ENCODE results near the gene FAM240A.

DNA sequence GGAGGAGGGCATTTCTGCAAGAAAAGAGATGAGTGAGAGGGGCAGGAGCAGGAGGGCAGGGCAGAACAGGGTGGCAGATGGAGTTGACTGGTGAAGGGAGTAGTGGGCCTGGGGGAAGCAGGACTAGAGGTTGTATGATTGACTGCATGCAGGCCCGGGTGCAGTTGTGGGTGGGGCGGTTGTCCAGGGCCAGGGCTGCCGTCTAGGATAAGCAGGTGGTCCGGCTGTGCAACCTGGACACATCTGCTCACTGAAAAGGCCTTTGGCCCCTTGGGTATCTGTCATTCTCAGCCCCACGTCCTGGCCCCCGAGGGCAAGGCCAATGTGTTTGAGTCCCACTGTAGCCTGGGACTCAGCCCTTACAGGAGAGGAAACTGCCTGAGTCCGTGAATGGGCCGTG, 55.8 kb downstream of the FAM240A start:
- TF ChIP-seq POLR2AphosphoS5 (IDR thresholded peaks at IDR 0.05; ENCODE audit: low read depth) (no peak), ZNF114 (CRISPR knock-in tag; IDR thresholded peaks at IDR 0.05) (no peak), EZH2 (IDR thresholded peaks at IDR 0.05; ENCODE audit: low read depth, unreplicated experiment) (no peak), STAT1 (IDR thresholded peaks at IDR 0.05; ENCODE audit: unreplicated experiment) (no peak), CREB1 (CRISPR knock-in tag; IDR thresholded peaks at IDR 0.05; ENCODE audit: low read depth) (no peak), JUNB (IDR thresholded peaks at IDR 0.05; ENCODE audit: unreplicated experiment) (no peak), EZH2phosphoT487 (IDR thresholded peaks at IDR 0.05; ENCODE audit: unreplicated experiment) (no peak), NANOG (IDR thresholded peaks at IDR 0.05; ENCODE audit: borderline replicate concordance) (no peak)
- TF ChIP-seq, protein P1, sequence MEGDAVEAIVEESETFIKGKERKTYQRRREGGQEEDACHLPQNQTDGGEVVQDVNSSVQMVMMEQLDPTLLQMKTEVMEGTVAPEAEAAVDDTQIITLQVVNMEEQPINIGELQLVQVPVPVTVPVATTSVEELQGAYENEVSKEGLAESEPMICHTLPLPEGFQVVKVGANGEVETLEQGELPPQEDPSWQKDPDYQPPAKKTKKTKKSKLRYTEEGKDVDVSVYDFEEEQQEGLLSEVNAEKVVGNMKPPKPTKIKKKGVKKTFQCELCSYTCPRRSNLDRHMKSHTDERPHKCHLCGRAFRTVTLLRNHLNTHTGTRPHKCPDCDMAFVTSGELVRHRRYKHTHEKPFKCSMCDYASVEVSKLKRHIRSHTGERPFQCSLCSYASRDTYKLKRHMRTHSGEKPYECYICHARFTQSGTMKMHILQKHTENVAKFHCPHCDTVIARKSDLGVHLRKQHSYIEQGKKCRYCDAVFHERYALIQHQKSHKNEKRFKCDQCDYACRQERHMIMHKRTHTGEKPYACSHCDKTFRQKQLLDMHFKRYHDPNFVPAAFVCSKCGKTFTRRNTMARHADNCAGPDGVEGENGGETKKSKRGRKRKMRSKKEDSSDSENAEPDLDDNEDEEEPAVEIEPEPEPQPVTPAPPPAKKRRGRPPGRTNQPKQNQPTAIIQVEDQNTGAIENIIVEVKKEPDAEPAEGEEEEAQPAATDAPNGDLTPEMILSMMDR (conservative IDR thresholded peaks at IDR 0.05; ENCODE audit: low read depth in 2 of 2): no peak
- TF ChIP-seq, protein P2, sequence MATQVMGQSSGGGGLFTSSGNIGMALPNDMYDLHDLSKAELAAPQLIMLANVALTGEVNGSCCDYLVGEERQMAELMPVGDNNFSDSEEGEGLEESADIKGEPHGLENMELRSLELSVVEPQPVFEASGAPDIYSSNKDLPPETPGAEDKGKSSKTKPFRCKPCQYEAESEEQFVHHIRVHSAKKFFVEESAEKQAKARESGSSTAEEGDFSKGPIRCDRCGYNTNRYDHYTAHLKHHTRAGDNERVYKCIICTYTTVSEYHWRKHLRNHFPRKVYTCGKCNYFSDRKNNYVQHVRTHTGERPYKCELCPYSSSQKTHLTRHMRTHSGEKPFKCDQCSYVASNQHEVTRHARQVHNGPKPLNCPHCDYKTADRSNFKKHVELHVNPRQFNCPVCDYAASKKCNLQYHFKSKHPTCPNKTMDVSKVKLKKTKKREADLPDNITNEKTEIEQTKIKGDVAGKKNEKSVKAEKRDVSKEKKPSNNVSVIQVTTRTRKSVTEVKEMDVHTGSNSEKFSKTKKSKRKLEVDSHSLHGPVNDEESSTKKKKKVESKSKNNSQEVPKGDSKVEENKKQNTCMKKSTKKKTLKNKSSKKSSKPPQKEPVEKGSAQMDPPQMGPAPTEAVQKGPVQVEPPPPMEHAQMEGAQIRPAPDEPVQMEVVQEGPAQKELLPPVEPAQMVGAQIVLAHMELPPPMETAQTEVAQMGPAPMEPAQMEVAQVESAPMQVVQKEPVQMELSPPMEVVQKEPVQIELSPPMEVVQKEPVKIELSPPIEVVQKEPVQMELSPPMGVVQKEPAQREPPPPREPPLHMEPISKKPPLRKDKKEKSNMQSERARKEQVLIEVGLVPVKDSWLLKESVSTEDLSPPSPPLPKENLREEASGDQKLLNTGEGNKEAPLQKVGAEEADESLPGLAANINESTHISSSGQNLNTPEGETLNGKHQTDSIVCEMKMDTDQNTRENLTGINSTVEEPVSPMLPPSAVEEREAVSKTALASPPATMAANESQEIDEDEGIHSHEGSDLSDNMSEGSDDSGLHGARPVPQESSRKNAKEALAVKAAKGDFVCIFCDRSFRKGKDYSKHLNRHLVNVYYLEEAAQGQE (IDR thresholded peaks at IDR 0.05; ENCODE audit: unreplicated experiment): no peak
- TF ChIP-seq, protein P3, sequence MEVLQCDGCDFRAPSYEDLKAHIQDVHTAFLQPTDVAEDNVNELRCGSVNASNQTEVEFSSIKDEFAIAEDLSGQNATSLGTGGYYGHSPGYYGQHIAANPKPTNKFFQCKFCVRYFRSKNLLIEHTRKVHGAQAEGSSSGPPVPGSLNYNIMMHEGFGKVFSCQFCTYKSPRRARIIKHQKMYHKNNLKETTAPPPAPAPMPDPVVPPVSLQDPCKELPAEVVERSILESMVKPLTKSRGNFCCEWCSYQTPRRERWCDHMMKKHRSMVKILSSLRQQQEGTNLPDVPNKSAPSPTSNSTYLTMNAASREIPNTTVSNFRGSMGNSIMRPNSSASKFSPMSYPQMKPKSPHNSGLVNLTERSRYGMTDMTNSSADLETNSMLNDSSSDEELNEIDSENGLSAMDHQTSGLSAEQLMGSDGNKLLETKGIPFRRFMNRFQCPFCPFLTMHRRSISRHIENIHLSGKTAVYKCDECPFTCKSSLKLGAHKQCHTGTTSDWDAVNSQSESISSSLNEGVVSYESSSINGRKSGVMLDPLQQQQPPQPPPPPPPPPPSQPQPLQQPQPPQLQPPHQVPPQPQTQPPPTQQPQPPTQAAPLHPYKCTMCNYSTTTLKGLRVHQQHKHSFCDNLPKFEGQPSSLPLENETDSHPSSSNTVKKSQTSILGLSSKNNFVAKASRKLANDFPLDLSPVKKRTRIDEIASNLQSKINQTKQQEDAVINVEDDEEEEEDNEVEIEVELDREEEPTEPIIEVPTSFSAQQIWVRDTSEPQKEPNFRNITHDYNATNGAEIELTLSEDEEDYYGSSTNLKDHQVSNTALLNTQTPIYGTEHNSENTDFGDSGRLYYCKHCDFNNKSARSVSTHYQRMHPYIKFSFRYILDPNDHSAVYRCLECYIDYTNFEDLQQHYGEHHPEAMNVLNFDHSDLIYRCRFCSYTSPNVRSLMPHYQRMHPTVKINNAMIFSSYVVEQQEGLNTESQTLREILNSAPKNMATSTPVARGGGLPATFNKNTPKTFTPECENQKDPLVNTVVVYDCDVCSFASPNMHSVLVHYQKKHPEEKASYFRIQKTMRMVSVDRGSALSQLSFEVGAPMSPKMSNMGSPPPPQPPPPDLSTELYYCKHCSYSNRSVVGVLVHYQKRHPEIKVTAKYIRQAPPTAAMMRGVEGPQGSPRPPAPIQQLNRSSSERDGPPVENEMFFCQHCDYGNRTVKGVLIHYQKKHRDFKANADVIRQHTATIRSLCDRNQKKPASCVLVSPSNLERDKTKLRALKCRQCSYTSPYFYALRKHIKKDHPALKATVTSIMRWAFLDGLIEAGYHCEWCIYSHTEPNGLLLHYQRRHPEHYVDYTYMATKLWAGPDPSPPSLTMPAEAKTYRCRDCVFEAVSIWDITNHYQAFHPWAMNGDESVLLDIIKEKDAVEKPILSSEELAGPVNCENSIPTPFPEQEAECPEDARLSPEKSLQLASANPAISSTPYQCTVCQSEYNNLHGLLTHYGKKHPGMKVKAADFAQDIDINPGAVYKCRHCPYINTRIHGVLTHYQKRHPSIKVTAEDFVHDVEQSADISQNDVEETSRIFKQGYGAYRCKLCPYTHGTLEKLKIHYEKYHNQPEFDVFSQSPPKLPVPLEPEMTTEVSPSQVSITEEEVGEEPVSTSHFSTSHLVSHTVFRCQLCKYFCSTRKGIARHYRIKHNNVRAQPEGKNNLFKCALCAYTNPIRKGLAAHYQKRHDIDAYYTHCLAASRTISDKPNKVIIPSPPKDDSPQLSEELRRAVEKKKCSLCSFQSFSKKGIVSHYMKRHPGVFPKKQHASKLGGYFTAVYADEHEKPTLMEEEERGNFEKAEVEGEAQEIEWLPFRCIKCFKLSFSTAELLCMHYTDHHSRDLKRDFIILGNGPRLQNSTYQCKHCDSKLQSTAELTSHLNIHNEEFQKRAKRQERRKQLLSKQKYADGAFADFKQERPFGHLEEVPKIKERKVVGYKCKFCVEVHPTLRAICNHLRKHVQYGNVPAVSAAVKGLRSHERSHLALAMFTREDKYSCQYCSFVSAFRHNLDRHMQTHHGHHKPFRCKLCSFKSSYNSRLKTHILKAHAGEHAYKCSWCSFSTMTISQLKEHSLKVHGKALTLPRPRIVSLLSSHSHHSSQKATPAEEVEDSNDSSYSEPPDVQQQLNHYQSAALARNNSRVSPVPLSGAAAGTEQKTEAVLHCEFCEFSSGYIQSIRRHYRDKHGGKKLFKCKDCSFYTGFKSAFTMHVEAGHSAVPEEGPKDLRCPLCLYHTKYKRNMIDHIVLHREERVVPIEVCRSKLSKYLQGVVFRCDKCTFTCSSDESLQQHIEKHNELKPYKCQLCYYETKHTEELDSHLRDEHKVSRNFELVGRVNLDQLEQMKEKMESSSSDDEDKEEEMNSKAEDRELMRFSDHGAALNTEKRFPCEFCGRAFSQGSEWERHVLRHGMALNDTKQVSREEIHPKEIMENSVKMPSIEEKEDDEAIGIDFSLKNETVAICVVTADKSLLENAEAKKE (CRISPR knock-in tag; IDR thresholded peaks at IDR 0.05): no peak
- TF ChIP-seq, protein P4, sequence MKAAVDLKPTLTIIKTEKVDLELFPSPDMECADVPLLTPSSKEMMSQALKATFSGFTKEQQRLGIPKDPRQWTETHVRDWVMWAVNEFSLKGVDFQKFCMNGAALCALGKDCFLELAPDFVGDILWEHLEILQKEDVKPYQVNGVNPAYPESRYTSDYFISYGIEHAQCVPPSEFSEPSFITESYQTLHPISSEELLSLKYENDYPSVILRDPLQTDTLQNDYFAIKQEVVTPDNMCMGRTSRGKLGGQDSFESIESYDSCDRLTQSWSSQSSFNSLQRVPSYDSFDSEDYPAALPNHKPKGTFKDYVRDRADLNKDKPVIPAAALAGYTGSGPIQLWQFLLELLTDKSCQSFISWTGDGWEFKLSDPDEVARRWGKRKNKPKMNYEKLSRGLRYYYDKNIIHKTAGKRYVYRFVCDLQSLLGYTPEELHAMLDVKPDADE (IDR thresholded peaks at IDR 0.05): no peak

Measured in GM23338 (cell line).